ENCODE data around the gene UBR7. TPM values are rescaled to one million over a fixed set of nuclear protein-coding genes. Genes with fewer than 3 reads are reported as not detected.

Gene UBR7
- total RNA-seq, 1 experiment from 2014 or later = 23.9 TPM

- Histone ChIP-seq H3K36me3 (ENCODE audit: control insufficient read depth in 1 of 2, insufficient read depth in 2 of 2, low read length in 2 of 2) (no peaks in the 10 kb centered on the region), H3K9me3 (ENCODE audit: control insufficient read depth in 1 of 2, insufficient read depth in 1 of 2, low read depth in 1 of 2, low read length in 2 of 2) (no peaks in the 10 kb centered on the region), H4K20me1 (ENCODE audit: insufficient read depth) (no peaks in the 10 kb centered on the region), H3K4me3 (replicated peaks in 1 of 2; ENCODE audit: low read depth in 1 of 2, low read length in 2 of 2) (no peak overlapping the region), H3K27ac (ENCODE audit: low read depth, low read length) (no peak overlapping the region), H3K9ac (ENCODE audit: low read length) (no peak overlapping the region), H3K27me3 (ENCODE audit: insufficient read depth, low read length) (no peaks in the 10 kb centered on the region), H3K79me2 (ENCODE audit: insufficient read depth, low read length) (peaks cover 15% of the 10 kb centered on the region; the same call in 1 of the 2 replicates), H2AFZ (ENCODE audit: low read depth, low read length, poor library complexity, severe bottlenecking) (no peak overlapping the region), H3K4me1 (ENCODE audit: control insufficient read depth in 1 of 2, insufficient read depth in 2 of 2, low read length in 2 of 2) (peaks cover 0 to 11% of the 10 kb centered on the region in 2 experiments; a peak in 1 of 4 replicates), H3K9me2 (ENCODE audit: insufficient read depth) (no peaks in the 10 kb centered on the region), H3K4me2 (ENCODE audit: low read length) (no peak overlapping the region)
- no peak for ATAC-seq
- intact Hi-C loops (cut with micrococcal nuclease) = no loop called here
- BruUV-seq (replicated peaks) = no TSS peak
- POLR2A ChIA-PET = no interaction called here
- CTCF ChIA-PET = no interaction called here
- DNase-seq (ENCODE audit: low read depth, low spot score) = no peak
- TF ChIP-seq TCF7L2 (IDR thresholded peaks at IDR 0.05; ENCODE audit: borderline replicate concordance, extremely low read depth, insufficient read depth, insufficient read length) (no peak), CEBPB (IDR thresholded peaks at IDR 0.05; ENCODE audit: low read depth) (no peak), SRF (IDR thresholded peaks at IDR 0.05; ENCODE audit: low read depth) (no peak), FOSL1 (IDR thresholded peaks at IDR 0.05; ENCODE audit: low read depth) (no peak), EGR1 (IDR thresholded peaks at IDR 0.05; ENCODE audit: low read depth) (no peak), EZH2phosphoT487 (IDR thresholded peaks at IDR 0.05; ENCODE audit: borderline replicate concordance) (no peak), RAD21 (IDR thresholded peaks at IDR 0.05; ENCODE audit: low read depth) (no peak), ZFX (IDR thresholded peaks at IDR 0.05) (no peak), SP1 (IDR thresholded peaks at IDR 0.05; ENCODE audit: low read depth) (no peak), YY1 (IDR thresholded peaks at IDR 0.05; ENCODE audit: extremely low read depth, insufficient replicate concordance, low read depth, low read length) (no peak), ELF1 (IDR thresholded peaks at IDR 0.05; ENCODE audit: borderline replicate concordance, low read depth) (no peak)
- TF ChIP-seq, protein P1, sequence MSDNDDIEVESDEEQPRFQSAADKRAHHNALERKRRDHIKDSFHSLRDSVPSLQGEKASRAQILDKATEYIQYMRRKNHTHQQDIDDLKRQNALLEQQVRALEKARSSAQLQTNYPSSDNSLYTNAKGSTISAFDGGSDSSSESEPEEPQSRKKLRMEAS (IDR thresholded peaks at IDR 0.05) = no peak
- TF ChIP-seq, protein P2, sequence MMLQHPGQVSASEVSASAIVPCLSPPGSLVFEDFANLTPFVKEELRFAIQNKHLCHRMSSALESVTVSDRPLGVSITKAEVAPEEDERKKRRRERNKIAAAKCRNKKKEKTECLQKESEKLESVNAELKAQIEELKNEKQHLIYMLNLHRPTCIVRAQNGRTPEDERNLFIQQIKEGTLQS (IDR thresholded peaks at IDR 0.05) = no peak
- TF ChIP-seq, protein P3, sequence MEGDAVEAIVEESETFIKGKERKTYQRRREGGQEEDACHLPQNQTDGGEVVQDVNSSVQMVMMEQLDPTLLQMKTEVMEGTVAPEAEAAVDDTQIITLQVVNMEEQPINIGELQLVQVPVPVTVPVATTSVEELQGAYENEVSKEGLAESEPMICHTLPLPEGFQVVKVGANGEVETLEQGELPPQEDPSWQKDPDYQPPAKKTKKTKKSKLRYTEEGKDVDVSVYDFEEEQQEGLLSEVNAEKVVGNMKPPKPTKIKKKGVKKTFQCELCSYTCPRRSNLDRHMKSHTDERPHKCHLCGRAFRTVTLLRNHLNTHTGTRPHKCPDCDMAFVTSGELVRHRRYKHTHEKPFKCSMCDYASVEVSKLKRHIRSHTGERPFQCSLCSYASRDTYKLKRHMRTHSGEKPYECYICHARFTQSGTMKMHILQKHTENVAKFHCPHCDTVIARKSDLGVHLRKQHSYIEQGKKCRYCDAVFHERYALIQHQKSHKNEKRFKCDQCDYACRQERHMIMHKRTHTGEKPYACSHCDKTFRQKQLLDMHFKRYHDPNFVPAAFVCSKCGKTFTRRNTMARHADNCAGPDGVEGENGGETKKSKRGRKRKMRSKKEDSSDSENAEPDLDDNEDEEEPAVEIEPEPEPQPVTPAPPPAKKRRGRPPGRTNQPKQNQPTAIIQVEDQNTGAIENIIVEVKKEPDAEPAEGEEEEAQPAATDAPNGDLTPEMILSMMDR (IDR thresholded peaks at IDR 0.05 in 2 of 3, conservative IDR thresholded peaks at IDR 0.05 in 1 of 3; ENCODE audit: borderline replicate concordance in 1 of 3, insufficient read depth in 1 of 3, low read depth in 2 of 3, low read length in 2 of 3) = no peak
- TF ChIP-seq, protein P4, sequence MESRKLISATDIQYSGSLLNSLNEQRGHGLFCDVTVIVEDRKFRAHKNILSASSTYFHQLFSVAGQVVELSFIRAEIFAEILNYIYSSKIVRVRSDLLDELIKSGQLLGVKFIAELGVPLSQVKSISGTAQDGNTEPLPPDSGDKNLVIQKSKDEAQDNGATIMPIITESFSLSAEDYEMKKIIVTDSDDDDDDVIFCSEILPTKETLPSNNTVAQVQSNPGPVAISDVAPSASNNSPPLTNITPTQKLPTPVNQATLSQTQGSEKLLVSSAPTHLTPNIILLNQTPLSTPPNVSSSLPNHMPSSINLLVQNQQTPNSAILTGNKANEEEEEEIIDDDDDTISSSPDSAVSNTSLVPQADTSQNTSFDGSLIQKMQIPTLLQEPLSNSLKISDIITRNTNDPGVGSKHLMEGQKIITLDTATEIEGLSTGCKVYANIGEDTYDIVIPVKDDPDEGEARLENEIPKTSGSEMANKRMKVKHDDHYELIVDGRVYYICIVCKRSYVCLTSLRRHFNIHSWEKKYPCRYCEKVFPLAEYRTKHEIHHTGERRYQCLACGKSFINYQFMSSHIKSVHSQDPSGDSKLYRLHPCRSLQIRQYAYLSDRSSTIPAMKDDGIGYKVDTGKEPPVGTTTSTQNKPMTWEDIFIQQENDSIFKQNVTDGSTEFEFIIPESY (IDR thresholded peaks at IDR 0.05; ENCODE audit: extremely low read depth, insufficient replicate concordance, low read length) = no peak
- RAD21 ChIA-PET (ENCODE audit: low non-redundant PET in 1 of 2, low total read pairs in 2 of 2, uncharacterized antibody in 2 of 2, unreplicated experiment in 2 of 2) = no interaction called here
Measured at GRCh38 chr14:93268406-93268805, 61.4 kb downstream of the UBR7 start.
